Stimulated activated CD8-positive, alpha-beta memory T cell treated with anti-CD3 and anti-CD28 coated beads, Interleukin-7, amount 100 ng/mL, for 48 hours (primary cell): ENCODE data around the gene MCRIP1.
"Not testable (repeated sequence)": the region's sequence is repeated elsewhere in the genome, so short reads cannot be mapped to it uniquely, and the experiment has no call there.

Source experiments
- DNase-seq, 2 donors: peaks; one replicate each; pipeline ENCODE4 v3.0.0-alpha.2; 2020; ENCODE audit warnings: low read depth in 1 of 2; ENCODE audit errors: extremely low read depth in 1 of 2

The MCRIP1 gene

DNA sequence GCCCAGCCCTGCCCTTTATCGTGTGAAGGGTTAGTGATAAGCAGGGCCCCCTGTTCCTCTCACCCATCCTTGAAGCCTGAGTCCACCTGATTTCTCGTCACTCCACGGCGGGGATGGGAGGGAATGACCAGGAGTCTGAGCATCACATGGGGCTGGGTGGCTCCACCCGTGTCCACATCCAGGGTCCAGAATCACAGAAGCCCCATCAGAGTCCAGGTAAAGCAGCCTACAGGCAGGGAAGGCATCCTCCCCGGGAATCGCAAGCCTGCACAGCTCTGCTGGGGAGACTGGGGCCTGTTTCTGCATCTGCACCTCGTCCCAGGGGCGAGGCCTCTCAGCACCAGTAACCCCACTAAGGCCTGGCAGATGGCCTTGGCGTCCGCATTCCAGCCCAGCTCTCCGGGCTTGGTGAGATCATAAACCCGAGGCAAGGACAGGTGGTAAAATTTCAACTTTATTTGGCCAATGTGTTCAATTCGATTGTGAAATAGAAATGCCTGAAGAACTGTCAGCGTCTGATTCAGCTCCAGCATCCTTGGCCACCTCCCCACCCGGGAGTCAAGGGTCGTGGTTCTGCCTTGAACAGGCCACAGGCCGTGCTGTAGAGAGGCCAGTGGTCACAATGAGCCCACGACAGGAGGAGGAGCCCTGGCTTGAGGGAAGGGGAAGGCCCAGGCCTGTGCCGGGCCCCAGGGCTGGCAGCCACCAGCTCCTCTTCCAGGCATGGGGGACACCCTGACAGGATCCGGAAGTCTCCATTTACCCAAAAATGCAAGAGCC is 9.8 kb upstream of the MCRIP1 start:
- DNase-seq = no peak

DNA sequence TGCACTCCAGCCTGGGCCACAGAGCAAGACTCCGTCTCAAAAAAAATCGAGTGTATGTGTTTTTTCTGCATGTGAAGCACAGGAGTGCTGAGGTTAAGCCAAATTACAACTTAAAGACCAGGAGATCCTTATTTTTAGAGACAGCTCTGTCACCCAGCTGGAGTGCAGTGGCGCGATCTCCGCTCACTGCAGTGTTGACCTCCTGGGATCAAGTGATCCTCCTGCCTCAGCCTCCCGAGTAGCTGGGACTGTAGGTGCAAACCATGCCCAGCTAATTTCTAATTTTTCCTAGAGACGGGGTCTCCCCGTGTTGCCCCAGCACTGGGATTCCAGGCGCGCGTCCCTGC is 9.3 kb upstream of the MCRIP1 start:
- DNase-seq = no peak

DNA sequence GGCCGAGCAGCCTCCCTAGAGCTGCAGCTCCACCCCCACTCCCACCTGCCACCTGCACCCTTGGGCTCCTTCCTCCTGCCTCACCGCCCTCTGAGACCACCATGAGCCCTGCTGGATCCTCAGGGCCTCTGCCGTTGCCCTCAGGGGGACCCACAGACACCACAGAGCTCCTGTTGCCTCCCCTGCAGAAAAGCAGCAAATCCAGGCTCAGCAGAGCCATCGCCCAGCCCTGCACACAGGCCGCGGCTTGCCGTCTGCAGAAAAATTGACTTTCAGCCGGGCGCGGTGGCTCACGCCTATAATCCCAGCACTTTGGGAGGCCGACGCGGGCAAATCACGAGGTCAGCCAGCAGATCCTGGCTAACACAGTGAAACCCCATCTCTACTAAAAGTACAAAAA is 8.8 kb upstream of the MCRIP1 start:
- DNase-seq = no peak

DNA sequence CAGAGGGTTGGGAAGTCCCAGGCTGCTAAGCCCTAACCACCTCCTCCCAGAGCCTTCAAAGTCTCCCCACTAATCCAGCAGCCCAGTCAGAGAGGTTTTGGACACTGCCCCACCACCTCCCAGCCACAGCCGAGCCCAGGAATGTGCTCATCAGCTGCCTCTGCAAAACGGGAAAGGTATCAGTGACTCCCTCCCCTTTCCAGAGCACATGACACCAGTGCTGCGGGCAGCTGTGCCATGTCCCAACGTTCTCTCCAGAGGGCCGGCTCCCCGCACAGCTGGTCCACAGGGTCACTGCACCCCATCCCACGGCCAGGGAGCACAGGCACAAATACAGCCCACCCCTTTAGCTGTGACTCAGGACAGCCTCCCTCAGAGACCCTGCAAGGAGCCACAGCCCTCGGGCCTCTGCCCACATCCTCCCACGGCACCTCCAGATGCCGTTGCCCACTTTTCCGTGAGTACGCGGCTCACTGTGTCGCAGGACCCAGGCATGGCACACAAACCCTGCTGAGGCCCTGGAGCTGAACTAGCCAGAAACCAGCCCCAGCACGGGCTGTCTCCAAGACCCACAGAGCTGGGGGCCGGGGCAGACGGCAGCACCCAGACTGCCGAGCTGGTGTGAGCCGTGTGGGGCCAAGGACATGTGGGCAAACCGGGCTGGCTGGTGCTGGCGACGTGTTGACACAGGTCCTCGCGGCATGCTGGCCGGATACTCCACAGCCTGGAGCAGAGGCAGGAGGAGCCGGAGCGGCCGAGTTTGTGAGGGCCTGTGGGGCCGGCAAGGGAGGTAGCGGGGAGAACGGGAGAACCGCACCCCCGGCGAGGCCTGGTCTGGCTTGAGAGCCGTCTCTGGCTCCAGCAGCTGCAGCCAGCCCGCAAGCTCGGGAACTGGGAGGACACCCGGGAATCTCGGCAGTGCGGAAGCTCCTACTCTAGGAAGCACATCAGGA is 8.0 kb upstream of the MCRIP1 start:
- no peak for DNase-seq

DNA sequence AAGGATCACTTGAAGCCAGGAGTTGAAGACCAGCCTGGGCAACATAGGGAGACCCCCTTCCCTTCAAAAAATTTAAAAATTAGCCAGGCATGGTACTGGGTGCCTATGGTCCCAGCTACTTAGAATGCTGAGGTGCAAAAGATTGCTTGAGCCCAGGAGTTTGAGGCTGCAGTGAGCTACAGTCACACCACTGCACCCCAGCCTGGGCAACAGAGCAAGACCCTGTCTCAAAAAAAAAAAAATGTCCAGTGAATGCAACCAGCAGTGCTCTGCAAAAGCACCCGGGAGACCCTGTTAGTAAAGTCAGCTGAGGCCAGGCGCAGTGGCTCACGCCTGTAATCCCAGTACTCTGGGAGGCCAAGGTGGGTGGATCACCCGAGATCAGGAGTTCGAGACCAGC is 7.0 kb upstream of the MCRIP1 start:
- DNase-seq = not testable (repeated sequence)

DNA sequence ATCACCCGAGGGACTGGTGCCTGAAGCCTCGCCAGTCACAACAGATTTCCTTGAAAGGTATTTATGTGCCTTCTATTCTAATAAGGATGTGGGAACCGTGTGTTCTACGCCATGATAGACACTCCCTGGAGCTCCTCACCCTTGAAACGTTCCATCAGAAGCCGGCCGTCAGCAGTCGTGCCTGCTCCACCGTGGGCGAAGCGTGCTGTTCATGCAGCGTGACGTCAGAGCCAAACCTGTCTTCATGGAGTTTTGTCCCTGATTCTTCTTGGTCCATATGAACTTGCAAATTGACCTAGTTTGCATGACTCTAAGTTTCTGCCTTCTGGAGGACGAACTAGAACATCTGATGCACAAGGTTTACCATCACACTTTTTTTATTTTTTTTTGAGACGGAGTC is 6.2 kb upstream of the MCRIP1 start:
- no peak for DNase-seq

DNA sequence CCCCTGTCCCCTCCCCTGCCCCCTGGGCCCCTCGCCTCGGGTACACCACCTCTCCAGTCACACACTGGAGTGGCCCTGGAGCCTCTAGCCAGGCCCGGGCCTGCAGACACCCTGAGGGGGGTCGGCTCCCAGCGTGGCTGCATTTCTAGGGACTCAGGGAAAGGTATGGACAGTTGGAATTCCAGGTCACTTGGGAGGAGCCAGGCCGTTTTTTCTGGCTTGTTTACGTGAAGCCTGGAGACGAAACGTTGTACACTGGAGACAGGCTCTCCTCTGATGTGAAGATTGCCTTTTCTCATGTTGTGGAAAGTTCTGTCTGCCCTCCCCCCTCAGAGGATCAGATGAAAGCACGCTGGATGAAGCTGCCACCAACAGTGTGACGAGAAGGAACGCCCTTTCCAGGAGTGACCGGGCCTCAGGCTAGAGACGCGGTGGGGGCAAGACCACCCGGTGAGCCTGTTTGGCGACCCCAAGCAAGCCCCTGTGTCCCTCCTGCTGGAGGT is 5.7 kb upstream of the MCRIP1 start:
- DNase-seq = no peak

DNA sequence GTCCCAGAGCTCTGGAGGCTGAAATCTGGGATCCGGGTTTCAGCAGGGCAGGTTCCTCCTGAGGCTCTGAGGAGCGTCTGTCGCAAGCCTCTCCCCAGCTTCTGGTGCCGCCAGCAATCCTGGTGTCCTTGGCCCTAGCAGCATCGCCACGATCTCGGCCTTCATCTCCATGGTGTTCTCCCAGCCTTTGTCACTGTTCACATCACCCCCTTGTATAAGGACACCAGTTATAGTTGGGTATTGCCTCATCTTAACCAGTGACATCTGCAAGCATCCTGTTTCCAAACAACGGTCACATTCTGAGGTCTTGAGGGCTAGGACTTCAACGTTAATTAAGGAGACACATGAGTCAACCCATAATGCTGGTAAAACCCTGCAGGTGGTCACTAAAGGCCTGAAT is 4.5 kb upstream of the MCRIP1 start:
- DNase-seq = no peak

DNA sequence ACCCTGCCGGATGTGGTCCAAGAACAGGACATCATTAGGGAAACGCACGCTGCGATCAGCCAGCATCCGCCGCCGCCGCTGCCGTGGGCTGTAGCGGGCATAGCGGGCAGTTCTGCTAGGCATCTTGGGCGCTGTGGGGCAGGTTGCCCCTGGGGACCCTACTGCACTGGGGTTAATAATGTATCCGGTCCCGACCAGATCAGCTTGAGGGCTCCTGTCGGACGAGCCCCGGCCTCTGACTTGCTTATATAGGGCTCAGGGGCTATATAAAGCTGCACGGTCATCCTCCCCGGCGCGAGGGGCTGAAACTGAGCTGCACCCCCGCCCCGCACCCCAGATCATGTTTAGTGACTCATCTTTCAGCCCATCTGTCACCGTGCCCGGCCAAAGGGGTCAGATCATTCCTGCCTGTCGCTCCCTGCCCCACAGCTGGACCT is 1.8 kb upstream of the MCRIP1 start, which contains the start of gene PPP1R27:
TSS of gene PPP1R27 (minus strand) at position 220 of the 437 bp plus-strand sequence. CDS start at position 123, 97 bp downstream.
- DNase-seq = no peak

DNA sequence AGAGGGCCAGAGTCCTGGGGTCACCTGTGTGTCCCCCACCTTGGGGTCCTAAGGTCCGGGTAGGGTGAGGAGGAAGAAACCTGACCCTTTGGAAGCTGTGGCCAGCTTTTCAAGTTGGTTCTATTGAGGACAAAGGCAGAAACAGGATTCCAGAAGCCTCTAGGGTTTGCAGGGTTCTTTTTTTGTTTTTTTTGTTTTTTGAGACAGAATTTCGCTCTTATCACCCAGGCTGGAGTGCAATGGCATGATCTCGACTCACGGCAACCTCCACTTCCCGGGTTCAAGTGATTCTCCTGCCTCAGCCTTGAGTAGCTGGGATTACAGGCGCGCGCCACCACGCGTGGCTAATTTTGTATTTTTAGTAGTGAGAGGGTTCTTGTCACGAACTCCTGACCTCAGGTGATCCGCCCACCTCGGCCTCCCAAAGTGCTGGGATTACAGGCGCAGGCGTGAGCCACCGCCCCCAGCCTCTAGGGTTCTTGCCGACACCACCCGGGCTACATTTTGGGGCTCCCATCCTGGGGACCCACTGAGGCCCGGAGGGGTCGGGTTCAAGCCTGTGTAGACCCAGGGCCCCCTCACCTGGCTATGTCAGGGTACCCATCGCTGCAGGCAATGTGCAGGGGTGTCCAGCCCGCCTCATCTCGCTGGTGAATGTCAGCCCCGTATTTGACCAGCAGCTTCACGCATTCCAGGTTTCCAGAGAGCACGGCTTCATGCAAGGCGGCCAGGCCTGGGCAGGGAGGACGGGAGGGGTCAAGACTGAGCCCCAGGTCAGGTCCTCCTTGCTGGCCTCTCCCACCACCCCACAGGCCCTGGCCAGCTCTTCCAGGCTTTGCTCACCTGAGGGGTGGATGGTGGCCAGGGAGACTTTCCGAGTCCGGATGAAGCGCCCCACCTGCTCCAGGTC is 1.1 kb upstream of the MCRIP1 start:
- no peak for DNase-seq

DNA sequence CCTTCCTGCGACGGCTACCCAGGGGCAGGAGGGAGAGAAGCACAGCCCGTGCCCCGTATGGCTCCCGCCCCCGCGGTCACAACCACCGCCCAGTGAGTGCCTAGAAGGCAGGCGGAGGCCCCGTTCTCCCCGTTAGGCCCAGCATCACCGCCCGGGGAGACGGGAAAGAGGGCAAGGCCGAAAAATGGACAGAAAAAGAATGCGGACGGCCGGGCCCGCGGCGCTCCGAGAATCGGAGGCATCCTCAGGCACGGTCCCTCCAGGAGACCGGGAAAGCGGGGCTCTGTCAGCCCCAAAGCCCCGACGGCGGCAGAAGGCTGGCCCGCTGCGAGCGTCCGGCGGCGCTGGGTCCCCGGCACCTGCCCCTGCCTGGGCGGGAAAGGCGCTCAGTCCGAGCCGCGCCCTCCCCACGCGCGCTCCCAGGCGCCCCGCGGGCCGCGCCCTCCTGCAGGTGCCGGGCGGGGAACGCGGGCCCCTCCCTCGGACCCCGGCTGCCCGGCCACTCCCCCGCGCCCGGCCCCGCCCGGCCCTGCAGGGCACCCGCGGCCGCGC is 407 bp downstream of the MCRIP1 start:
- DNase-seq = peak; percentile 14 to 34

DNA sequence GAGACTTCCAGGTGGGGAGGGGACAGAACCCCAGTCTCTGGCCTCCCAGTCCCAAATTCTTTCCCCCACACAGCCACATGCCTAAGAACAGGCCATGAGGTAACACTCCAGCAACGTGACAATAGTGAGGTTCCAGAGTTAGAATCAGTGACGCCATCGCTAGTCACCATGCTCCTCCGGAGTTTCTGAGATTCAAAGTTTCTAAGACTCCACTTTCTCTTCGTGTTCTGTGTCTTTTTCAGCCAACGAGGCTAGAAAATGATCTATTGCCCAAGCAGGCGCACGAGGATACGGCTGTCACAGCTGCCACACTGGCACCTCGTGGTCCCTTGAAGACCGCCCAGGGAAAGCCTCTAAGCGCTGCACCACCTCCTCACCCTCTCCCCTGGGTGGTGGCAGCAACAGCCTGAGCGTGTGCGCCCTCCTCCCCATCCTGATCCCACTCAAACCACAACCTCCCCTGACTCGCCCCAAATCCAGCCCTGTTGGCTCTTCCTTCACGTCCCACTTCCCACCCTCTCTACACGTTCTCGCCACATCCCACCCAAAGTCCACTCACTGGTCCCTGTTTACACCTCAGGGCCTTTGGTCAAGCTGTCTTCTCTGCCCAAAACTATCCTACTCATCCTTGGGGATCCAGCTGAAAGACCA is 1.0 kb downstream of the MCRIP1 start:
- DNase-seq = peak; percentile 18 to 44

DNA sequence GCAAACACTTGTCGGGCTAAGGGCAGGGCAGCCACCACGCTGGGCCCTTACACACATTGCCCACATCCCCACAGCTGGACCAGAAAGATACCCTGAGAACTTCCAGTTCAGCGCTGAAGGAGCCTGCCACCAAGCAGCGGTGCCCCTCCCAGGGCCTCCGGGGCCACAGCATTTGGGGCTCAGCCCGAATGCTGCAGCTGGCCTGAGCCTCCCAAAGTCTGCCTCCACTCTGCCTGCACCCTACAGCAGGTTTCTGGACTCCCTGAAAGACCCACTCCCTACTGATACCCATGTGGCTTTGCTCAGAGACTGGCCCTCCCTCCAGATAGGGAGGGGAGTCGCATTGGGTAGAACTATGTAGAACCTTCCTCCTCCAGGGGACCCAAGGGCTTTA is 1.5 kb downstream of the MCRIP1 start:
- no peak for DNase-seq

DNA sequence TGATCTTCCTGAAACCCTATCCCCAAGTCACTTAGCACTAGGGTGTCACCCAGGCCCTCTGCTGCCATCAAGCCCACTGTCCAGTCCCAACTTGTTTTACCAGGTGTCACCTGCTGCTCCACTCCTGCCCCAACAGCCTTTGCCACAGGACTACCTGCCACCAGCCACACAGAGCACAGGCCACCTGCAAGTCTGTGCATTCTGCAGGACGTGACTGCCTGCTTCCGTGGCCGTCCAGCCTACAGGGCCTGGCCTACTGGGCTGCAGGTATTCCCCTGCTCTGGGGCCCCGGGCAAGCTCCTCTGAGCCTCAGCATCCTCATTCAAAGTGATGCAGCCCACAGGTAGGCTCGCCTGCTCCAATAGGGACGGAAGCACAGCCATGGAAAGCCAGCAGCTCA is 3.2 kb downstream of the MCRIP1 start:
- DNase-seq = no peak

DNA sequence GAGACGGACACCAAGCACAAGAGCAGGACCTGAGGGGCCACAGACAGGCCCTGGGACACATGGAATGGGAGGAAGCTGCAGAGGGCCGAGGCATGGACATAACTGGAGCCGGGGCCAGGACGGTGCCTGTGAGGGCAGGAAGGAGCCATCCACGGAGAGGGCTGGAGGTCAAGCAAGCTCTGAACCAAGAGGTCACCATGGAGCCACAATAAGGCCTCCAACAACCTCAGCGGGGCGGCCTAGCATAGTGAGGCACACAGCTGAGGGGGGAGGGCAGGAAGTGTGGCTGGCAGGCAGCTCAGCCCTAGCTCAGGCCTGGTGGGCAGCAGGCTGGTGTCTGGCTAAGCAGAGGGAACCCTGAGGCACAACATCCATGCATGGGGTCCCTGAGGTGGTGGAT is 4.4 kb downstream of the MCRIP1 start:
- no peak for DNase-seq

DNA sequence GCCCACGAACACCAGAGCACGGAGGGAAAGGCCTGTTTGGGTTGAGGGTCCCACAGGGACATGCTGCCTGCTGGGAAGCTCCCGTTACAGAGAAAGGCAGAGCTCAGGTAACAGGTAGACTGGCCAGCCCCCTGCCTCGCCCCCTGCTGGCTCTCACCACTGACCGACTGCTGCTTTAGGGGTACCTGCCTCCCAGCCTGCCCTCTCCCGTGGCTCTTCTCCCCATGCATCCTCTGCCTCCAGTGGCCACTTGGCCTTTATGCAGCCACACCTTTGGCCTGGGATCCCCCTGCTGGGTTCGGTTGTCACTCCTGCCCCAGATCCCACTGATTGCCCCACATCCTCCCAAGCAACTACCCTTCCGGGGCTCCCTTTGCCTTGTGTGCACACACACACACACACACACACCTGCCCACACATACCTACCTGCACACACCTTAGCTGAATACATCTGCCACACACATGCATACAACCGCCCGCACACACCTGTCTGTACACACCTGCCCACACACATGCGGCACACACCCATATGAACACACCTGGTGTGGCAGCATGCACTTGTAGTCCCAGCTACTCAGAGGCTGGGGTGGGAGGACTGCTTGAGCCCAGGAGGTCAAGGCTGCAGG is 7.1 kb downstream of the MCRIP1 start:
- DNase-seq = no peak

DNA sequence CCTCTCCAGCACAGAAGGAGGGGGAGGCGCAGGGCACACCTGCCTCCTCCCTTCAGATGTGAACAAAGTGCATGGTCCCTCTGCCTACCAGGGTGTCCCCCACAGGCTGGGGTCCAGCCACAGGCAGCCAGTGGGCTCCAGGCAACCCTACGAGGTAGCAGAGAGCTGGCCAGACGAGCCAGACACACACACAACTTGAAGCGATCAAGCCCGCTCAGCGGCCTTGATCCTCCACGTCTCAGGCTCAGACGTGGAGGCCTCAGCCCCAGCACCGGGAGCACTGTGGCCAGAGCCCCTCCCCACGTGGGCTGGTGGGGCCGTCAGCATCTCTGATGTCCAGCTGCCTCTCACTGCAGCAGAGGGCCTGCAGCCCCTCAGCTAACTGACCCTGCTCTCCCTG is 8.5 kb downstream of the MCRIP1 start:
- DNase-seq = no peak

DNA sequence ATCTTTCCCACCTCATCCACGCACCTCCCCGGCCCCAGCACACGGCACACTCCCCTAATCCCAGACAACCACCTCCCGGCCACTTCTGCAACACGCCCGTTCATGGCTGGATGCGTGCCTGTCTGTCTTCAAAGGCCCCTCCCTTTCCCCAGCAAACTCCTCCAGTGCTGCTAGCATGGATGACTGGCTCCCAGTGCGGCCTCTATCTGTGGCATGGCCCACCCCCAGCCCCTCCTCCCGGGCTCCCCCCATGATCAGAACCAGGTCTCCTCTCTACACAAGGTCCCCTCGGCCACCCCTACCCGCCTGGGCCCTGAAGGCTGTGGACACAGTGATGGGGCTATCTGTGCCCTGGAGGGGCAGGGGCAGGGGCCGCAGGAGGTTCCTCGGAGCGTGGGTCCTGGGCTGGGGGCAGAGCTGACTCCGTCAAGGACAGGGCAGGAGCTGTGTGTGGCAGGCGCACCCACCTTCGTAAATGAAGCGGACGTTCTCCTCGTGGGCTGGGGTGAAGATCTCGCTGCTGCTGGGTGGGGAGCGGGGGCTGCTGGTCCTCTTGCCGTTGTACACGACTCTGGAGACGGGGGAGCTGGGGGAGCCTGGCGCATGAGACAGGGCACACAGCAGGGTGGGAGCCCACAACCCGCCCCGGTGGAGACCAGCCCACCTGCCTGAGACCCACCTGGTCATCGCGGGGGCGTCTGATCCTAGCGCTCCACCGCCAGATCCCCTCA is 9.1 kb downstream of the MCRIP1 start:
- no peak for DNase-seq
